SK-N-MC (cell line): Measurements from ENCODE around the gene TGIF2.

ENCODE experiments used
- EZH2 ChIP-seq: fragments of 200-600 bp; sonication (generic); IDR thresholded peaks from one replicate; pipeline ENCODE4 v1.6.1; 2017; ENCODE audit warnings: antibody characterized with exemption
- POLR2AphosphoS5 ChIP-seq: IDR thresholded peaks from 2 replicates; pipeline ENCODE4 v1.6.1; 2012; ENCODE audit warnings: mild to moderate bottlenecking, low read depth, low read length, borderline replicate concordance

DNA sequence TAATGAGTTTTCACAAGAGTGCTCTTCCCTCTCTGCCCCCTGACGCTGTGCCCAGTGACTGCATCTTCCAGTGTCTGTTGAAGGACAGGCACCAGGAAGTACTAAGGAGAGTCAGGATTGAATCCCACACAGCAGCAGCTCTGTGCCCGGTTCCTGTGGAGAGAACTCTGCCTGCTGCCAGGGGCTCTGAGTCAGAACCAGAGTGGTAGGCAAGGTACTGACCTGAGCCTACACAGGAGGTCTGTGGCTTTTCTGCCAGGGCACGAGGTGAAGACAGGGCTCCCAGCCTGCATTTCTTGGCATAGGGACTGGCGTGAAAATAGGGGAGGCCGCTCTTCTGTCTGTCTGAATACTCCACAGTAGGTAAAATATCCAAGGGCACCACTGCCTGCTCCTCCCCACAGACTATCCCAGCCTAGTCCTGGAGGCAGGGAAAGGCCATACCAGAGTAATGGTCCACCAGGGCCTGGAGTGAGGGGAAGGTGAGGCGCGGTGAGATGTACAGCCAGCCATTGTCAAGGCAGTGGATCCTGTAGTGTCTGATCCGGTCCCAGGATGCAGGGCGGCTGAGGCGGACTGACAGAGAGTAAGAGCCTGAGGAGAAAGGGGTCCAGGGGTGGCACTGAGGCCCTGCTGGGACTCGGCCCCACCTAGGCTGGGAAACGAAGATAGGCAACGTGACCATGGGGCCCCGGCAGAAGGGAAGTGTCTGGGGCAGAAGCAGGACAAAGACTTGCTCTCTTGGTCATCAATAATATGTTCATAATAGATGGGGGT, 41.6 kb downstream of the TGIF2 start:
- TF ChIP-seq POLR2AphosphoS5 (no peak), EZH2 (no peak)
